ENCODE measurements around the gene BRD1.

BRD1 gene

DNA sequence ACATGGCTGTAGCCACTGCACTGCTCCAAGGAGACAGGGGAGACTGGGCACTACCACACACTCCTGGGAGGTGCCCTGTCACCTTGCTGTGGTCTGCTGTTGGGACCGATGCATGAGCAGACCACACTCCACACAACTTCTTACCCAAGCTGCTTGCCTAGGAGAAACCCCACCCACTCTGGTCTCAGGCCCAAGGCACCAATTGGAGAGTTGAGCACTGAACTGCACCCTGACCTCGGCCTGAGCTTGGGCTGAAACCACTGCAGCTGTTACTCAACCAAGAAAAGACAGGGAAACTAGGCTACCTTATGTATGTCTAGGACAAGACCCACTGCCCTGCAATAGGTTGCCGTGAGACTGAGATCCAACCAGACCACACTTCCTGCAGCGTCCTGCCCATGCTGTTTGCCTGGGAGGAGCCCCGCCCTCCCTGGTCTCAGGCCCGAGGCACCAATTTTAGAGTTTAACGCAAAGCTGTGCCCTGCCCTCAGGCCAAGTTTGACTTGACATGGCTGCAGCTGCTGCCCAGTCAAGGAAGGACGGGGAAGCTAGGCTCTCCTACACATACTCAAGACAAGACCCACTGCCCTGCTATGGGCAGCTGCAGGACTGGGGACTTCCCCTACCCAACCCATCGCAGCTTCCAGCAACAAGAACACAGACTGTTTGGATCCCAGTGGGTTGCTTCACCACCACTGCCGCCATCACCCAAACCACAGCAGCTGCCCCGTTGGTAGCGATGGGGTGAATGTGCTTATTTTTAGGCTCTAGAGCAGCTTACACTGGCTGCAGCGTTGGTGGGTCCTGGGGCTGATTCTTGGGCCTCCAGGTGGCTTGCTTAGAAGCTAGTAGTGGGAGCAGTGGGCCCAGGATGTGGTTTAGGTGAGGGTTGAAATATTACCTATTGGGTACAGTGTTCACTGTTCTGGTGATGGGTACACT, 66.8 kb downstream of the BRD1 start:
- Mint-ChIP-seq H3K36me3 (ENCODE audit: insufficient read depth) (peaks cover 7% of the 10 kb centered on the region), H3K27ac (ENCODE audit: low read depth) (no peak overlapping the region), H3K4me3 (no peak overlapping the region), H3K9me3 (no peaks in the 10 kb centered on the region), H3K4me1 (peaks cover 8% of the 10 kb centered on the region), H3K27me3 (no peaks in the 10 kb centered on the region)
- ATAC-seq (replicated peaks; ENCODE audit: extremely low read depth, poor library complexity, severe bottlenecking) (no peak), DNase-seq (ENCODE audit: low spot score in 2 of 2) (no peak)

DNA sequence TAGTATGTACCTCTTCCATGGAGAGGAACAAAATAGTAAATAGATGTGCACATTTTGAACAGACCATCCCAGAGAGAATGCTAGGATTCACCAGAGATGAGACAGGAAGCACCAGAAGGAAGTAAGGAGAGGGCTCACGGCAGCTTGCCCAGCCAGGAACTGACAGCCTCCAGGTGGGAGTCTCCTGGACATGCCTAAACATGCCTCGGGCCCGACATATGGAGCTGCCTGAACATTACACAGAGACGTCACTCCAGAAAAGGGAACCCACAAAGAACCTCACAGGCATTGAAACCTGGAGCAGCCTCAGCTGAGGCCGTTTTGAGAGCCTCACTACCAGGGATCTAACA, 67.4 kb downstream of the BRD1 start:
- ATAC-seq (replicated peaks; ENCODE audit: extremely low read depth, poor library complexity, severe bottlenecking) = no peak
- Mint-ChIP-seq H3K27me3 (no peaks in the 10 kb centered on the region), H3K36me3 (ENCODE audit: insufficient read depth) (peaks cover 5% of the 10 kb centered on the region), H3K4me1 (peaks cover 8% of the 10 kb centered on the region), H3K27ac (ENCODE audit: low read depth) (no peak overlapping the region), H3K9me3 (no peaks in the 10 kb centered on the region), H3K4me3 (no peak overlapping the region)
- DNase-seq (ENCODE audit: low spot score in 2 of 2) = no peak

DNA sequence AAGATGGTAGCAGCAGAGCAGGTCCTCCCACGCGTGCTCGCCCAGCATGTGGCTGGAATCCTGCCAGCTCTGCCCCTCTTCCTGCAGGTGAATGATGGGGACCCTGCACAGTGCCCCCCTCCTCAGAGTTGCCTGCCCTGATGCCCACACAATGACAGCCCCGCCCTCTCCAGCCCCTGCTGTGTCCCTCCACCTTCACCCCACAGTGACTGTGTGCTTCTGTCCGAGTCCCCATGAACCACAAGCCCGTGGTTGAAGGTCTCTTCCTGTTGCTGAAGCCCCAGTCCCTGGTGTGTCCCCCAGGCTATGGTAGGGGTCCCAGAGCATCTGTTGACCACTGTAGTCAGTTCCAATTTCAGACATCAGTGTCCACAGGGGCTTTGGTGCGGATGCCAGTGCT, 71.0 kb downstream of the BRD1 start:
- Mint-ChIP-seq H3K36me3 (ENCODE audit: insufficient read depth) (peaks cover 4% of the 10 kb centered on the region), H3K9me3 (no peaks in the 10 kb centered on the region), H3K27ac (ENCODE audit: low read depth) (no peak overlapping the region), H3K4me3 (no peak overlapping the region), H3K4me1 (peaks cover 8% of the 10 kb centered on the region), H3K27me3 (no peaks in the 10 kb centered on the region)
- no peak for ATAC-seq (replicated peaks; ENCODE audit: extremely low read depth, poor library complexity, severe bottlenecking)
- DNase-seq (ENCODE audit: low spot score in 2 of 2) = no peak

DNA sequence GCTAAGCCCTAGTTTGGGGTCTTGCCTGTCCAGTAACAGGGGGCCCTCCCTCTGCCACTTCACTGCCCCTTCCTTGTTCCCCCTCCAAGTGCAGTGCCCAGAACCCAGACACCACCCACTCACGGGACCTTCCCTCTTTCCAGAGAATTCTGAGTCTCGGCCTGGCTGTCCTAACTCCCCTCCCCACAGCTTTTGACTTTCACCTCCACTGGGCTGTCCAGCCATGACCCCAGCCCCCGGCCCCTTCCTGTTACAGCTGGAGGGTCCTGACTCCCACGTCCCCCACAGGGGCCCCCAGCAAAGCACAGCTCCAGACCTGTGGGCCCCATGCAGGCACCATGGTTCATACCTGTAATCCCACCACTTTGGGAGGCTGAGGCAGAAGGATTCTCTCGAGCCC, 71.5 kb downstream of the BRD1 start:
- ATAC-seq (replicated peaks; ENCODE audit: extremely low read depth, poor library complexity, severe bottlenecking) = no peak

GRCh38 chr22:49755631-49756001, 72.1 kb downstream of the BRD1 start:
- H3K4me3 Mint-ChIP-seq = no peak overlapping the region
- DNase-seq (ENCODE audit: low spot score in 2 of 2) (no peak), ATAC-seq (replicated peaks; ENCODE audit: extremely low read depth, poor library complexity, severe bottlenecking) (no peak)
- peaks cover under 1% of the 10 kb centered on the region for H3K4me1 Mint-ChIP-seq
- H3K36me3 Mint-ChIP-seq (ENCODE audit: insufficient read depth) = peaks cover 4% of the 10 kb centered on the region
- no peaks in the 10 kb centered on the region for H3K27me3 Mint-ChIP-seq
- H3K27ac Mint-ChIP-seq (ENCODE audit: low read depth) = no peak overlapping the region
- no peaks in the 10 kb centered on the region for H3K9me3 Mint-ChIP-seq

More for the DNA sequence above, 71.5 kb downstream of the BRD1 start:
- H3K9me3 Mint-ChIP-seq = no peaks in the 10 kb centered on the region
- no peak overlapping the region for H3K4me3 Mint-ChIP-seq
- no peaks in the 10 kb centered on the region for H3K27me3 Mint-ChIP-seq
- peaks cover 6% of the 10 kb centered on the region for H3K4me1 Mint-ChIP-seq
- no peak for DNase-seq (ENCODE audit: low spot score in 2 of 2)
- peaks cover 4% of the 10 kb centered on the region for H3K36me3 Mint-ChIP-seq (ENCODE audit: insufficient read depth)
- H3K27ac Mint-ChIP-seq (ENCODE audit: low read depth) = peak overlapping the region; percentile 22

- no peak for DNase-seq (ENCODE audit: low spot score in 2 of 2)
- H3K4me3 Mint-ChIP-seq = no peak overlapping the region
- no peak overlapping the region for H3K27ac Mint-ChIP-seq (ENCODE audit: low read depth)
- peaks cover 2% of the 10 kb centered on the region for H3K36me3 Mint-ChIP-seq (ENCODE audit: insufficient read depth)
- H3K9me3 Mint-ChIP-seq = no peaks in the 10 kb centered on the region
- H3K4me1 Mint-ChIP-seq = no peaks in the 10 kb centered on the region
- no peaks in the 10 kb centered on the region for H3K27me3 Mint-ChIP-seq
- ATAC-seq (replicated peaks; ENCODE audit: extremely low read depth, poor library complexity, severe bottlenecking) = no peak
These were observed 72.7 kb downstream of the BRD1 start for GRCh38 chr22:49754696-49755630.

GRCh38 chr22:49753961-49754695, 73.5 kb downstream of the BRD1 start:
- ATAC-seq (replicated peaks; ENCODE audit: extremely low read depth, poor library complexity, severe bottlenecking) (no peak), DNase-seq (ENCODE audit: low spot score in 2 of 2) (no peak)
- peaks cover 2% of the 10 kb centered on the region for H3K36me3 Mint-ChIP-seq (ENCODE audit: insufficient read depth)
- H3K27ac Mint-ChIP-seq (ENCODE audit: low read depth) = no peak overlapping the region
- H3K27me3 Mint-ChIP-seq = no peaks in the 10 kb centered on the region
- no peaks in the 10 kb centered on the region for H3K9me3 Mint-ChIP-seq
- H3K4me1 Mint-ChIP-seq = no peaks in the 10 kb centered on the region
- no peak overlapping the region for H3K4me3 Mint-ChIP-seq

DNA sequence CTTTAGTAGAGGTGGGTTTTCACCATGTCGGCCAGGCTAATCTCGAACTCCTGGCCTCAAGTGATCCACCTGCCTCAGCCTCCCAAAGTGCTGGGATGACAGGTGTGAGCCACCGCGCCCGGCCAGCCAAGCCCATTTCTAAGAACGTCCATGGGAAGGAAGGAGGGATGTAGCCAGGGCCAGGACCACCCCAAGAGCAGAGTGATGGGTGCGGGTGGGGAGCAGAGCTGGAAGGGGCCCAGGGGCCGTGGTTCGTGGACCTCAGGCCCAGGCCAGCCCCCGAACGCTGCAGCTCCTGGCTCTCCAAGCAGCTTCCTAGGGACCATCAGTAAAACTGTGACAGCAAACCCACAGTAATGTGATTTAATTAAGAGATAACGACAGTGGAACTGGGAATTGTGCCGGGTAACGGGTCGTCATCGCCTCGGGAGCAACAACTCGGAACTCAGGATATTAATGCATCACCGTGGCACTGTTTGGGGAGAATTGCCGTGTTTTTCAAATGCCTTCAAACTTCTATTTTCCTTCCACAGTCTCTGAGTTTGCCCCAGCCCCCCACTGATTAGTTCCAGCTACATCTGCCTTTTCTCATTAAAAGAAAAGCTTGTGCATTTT, 74.3 kb downstream of the BRD1 start:
- Mint-ChIP-seq H3K27me3 (peaks cover under 1% of the 10 kb centered on the region), H3K36me3 (ENCODE audit: insufficient read depth) (peaks cover 2% of the 10 kb centered on the region), H3K4me1 (no peaks in the 10 kb centered on the region), H3K9me3 (no peaks in the 10 kb centered on the region), H3K27ac (ENCODE audit: low read depth) (no peak overlapping the region), H3K4me3 (no peak overlapping the region)
- DNase-seq (ENCODE audit: low spot score in 2 of 2) (no peak), ATAC-seq (replicated peaks; ENCODE audit: extremely low read depth, poor library complexity, severe bottlenecking) (no peak)

- Mint-ChIP-seq H3K4me3 (no peak overlapping the region), H3K9me3 (peaks cover 4% of the 10 kb centered on the region), H3K27me3 (peaks cover 8% of the 10 kb centered on the region), H3K36me3 (ENCODE audit: insufficient read depth) (no peaks in the 10 kb centered on the region), H3K4me1 (no peaks in the 10 kb centered on the region), H3K27ac (ENCODE audit: low read depth) (no peak overlapping the region)
- DNase-seq (ENCODE audit: low spot score in 2 of 2) (peak in 1 of 2 donors; percentile 7), ATAC-seq (replicated peaks; ENCODE audit: extremely low read depth, poor library complexity, severe bottlenecking) (no peak)
These were observed 75.0 kb downstream of the BRD1 start for GRCh38 chr22:49752598-49753091.

DNA sequence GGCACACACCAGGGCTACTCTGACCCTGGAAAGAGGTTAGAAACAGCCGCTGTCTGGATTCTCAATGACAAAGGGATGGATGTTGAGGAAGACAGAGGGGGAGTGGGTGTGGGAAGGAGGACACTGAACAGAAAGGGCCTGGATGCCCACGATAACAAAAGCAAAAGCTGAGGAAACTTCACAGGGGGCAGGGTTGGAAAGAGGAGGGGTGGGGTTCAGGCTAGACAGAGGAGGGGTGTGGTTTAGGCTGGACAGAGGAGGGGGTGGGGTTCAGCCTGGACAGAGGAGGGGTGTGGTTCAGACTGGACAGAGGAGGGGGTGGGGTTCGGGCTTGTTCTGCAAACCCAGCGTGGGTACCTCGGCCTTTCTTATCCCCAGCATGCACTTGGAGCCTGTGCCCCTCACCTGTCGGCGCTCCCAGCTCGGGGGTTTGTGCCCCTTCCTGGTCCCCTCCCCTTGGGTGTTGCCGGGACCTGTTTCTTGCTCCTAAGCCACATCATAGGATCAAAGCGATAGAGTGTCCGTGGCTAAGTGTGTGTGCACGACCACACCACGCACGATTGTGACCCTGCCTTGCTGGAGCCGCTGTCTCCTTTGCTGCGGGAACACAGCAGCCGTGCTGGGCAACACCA, 75.6 kb downstream of the BRD1 start:
- ATAC-seq (replicated peaks; ENCODE audit: extremely low read depth, poor library complexity, severe bottlenecking) = no peak
- Mint-ChIP-seq H3K9me3 (peaks cover 6% of the 10 kb centered on the region), H3K36me3 (ENCODE audit: insufficient read depth) (no peaks in the 10 kb centered on the region), H3K27ac (ENCODE audit: low read depth) (no peak overlapping the region), H3K4me3 (no peak overlapping the region), H3K27me3 (peaks cover 12% of the 10 kb centered on the region), H3K4me1 (no peaks in the 10 kb centered on the region)
- DNase-seq (ENCODE audit: low spot score in 2 of 2) = no peak

- DNase-seq (ENCODE audit: low spot score in 2 of 2) = no peak
- H3K9me3 Mint-ChIP-seq = peaks cover 9% of the 10 kb centered on the region
- H3K4me3 Mint-ChIP-seq = no peak overlapping the region
- no peaks in the 10 kb centered on the region for H3K36me3 Mint-ChIP-seq (ENCODE audit: insufficient read depth)
- no peak overlapping the region for H3K27ac Mint-ChIP-seq (ENCODE audit: low read depth)
- no peaks in the 10 kb centered on the region for H3K4me1 Mint-ChIP-seq
- no peak for ATAC-seq (replicated peaks; ENCODE audit: extremely low read depth, poor library complexity, severe bottlenecking)
- H3K27me3 Mint-ChIP-seq = peaks cover 12% of the 10 kb centered on the region
These were observed 76.2 kb downstream of the BRD1 start for GRCh38 chr22:49751318-49751965.

Measured in central memory CD8-positive, alpha-beta T cell (primary cell).